Naive thymus-derived CD4-positive, alpha-beta T cell (primary cell): ENCODE measurements around the gene CD44. TPM values are rescaled to one million over a fixed set of nuclear protein-coding genes. Genes with fewer than 3 reads are reported as not detected.
"Not testable (repeated sequence)": the region's sequence is repeated elsewhere in the genome, so short reads cannot be mapped to it uniquely, and the experiment has no call there.

Experiments
- ATAC-seq: fragments of 150-1000 bp; cut with Tn5 transposase; 2 replicates; pipeline ENCODE4 v1.10.0; 2021; ENCODE audit warnings: mild to moderate bottlenecking, moderate library complexity
- CTCF ChIA-PET: fragments of 350-600 bp; sonication (Branson Sonifier 250); formaldehyde crosslinking; loops from one replicate; lab custom pipeline; 2021; ENCODE audit warnings: antibody characterized with exemption; lab: Charles Lee
- POLR2A ChIA-PET: fragments of 350-600 bp; sonication (Branson Sonifier 250); formaldehyde crosslinking; loops from one replicate; lab custom pipeline; 2021; ENCODE audit warnings: antibody characterized with exemption, inconsistent platforms; lab: Charles Lee
- DNase-seq, 9 donors: peaks; one replicate each; pipeline versions ENCODE4 v3.0.0 to v3.0.0-alpha.2; 2020 to 2022; ENCODE audit warnings: mixed read lengths in 1 of 9
- H3K27ac ChIP-seq: one replicate; pipeline ENCODE4 v1.7.0; 2013; ENCODE audit warnings: mild to moderate bottlenecking, low read depth, low read length, moderate library complexity
- H3K27me3 ChIP-seq, 2 donors: one replicate each; pipeline ENCODE4 v1.7.0; 2013; ENCODE audit warnings: low read length in 2 of 2, mild to moderate bottlenecking in 2 of 2, moderate library complexity in 2 of 2; ENCODE audit not compliant: control insufficient read depth in 2 of 2, insufficient read depth in 2 of 2
- H3K36me3 ChIP-seq, 3 experiments: 1 replicate in 2 of 3; 2 replicates in 1 of 3; pipeline ENCODE4 v1.7.0; 2013; ENCODE audit warnings: low read length in 3 of 3, mild to moderate bottlenecking in 3 of 3, moderate library complexity in 1 of 3; ENCODE audit not compliant: insufficient read depth in 3 of 3, control insufficient read depth in 2 of 3
- H3K4me1 ChIP-seq, 2 donors: one replicate each; pipeline ENCODE4 v1.7.0; 2013; ENCODE audit warnings: low read length in 2 of 2, mild to moderate bottlenecking in 2 of 2, moderate library complexity in 1 of 2; ENCODE audit not compliant: control insufficient read depth in 2 of 2, insufficient read depth in 2 of 2
- H3K4me3 ChIP-seq: 2 replicates; pipeline ENCODE4 v1.7.0; 2013; ENCODE audit warnings: mild to moderate bottlenecking, low read length
- H3K9me3 ChIP-seq, 3 experiments: 1 replicate in 2 of 3; 2 replicates in 1 of 3; pipeline ENCODE4 v1.7.0; 2013; ENCODE audit warnings: low read length in 3 of 3; ENCODE audit not compliant: control insufficient read depth in 2 of 3
- H3K27ac Mint-ChIP-seq, 9 donors: one replicate each; pipeline ENCODE4 v1.8.0; 2020 to 2022; ENCODE audit warnings: mixed read lengths in 9 of 9, mild to moderate bottlenecking in 8 of 9, moderate library complexity in 5 of 9, inconsistent platforms in 2 of 9
- H3K27me3 Mint-ChIP-seq, 5 donors: one replicate each; pipeline ENCODE4 v1.8.0; 2021 to 2022; ENCODE audit warnings: mixed read lengths in 5 of 5, mild to moderate bottlenecking in 1 of 5
- H3K36me3 Mint-ChIP-seq, 5 donors: one replicate each; pipeline ENCODE4 v1.8.0; 2020 to 2022; ENCODE audit warnings: mixed read lengths in 5 of 5, mild to moderate bottlenecking in 3 of 5, inconsistent platforms in 1 of 5
- H3K4me1 Mint-ChIP-seq, 7 donors: one replicate each; pipeline ENCODE4 v1.8.0; 2020 to 2022; ENCODE audit warnings: mixed read lengths in 7 of 7, mild to moderate bottlenecking in 3 of 7, inconsistent platforms in 1 of 7
- H3K4me3 Mint-ChIP-seq, 10 donors: one replicate each; pipeline ENCODE4 v1.8.0; 2020 to 2022; ENCODE audit warnings: mild to moderate bottlenecking in 10 of 10, mixed read lengths in 10 of 10, moderate library complexity in 6 of 10, inconsistent platforms in 2 of 10
- H3K9me3 Mint-ChIP-seq, 11 donors: one replicate each; pipeline ENCODE4 v1.8.0; 2020 to 2022; ENCODE audit warnings: mixed read lengths in 11 of 11, mild to moderate bottlenecking in 4 of 11, inconsistent platforms in 1 of 11, moderate library complexity in 1 of 11
- intact Hi-C, 2 donors: fragments of 100-400 bp; cut with micrococcal nuclease; formaldehyde crosslinking; loops; one replicate each; pipeline ENCODE4 v1.15.1; 2023
- polyA plus RNA-seq, 2 donors: library from polyadenylated mRNA; unstranded; fragments of 300-500 nt; fragmentation: Illumina TruSeq; gene quantifications; one replicate each; pipeline ENCODE4 v1.2.3, GENCODE V29; 2021
- total RNA-seq, 6 experiments: library from RNA in 5 of 6; stranded (reverse) in 5 of 6; gene quantifications; 1 replicate in 5 of 6; 2 replicates in 1 of 6; pipeline ENCODE4 v1.2.3 and lab custom pipeline; 2021 to 2026

The CD44 gene
- 1,000 to 10,000 TPM in 1 of 5 experiments, 100 to 1,000 TPM in 4; 369 to 1,223 (median 784) TPM for total RNA-seq
- polyA plus RNA-seq = 100 to 1,000 TPM; 332 to 372 TPM
- 692 reads per million, percentile 98 among the genes with 10 or more reads in this experiment for total RNA-seq (lab: John Stamatoyannopoulos, UW)

- peak within 1 kb of the TSS; percentile 97 for H3K4me3 ChIP-seq
- H3K27me3 ChIP-seq = no peaks in the 10 kb centered on the region
- Mint-ChIP-seq H3K4me1 (peaks cover 43 to 60% (median 50%) of the 10 kb centered on the region in 7 donors), H3K9me3 (peaks cover 0 to 1% (median 0%) of the 10 kb centered on the region in 11 donors), H3K27ac (peak within 1 kb of the TSS; percentile 79 to 100 (median 95)), H3K4me3 (peak within 1 kb of the TSS; percentile 90 to 100 (median 96)), H3K27me3 (peaks cover 0 to 8% (median 0%) of the 10 kb centered on the region in 5 donors), H3K36me3 (peaks cover 0 to 38% (median 4%) of the 10 kb centered on the region in 5 donors)
- H3K9me3 ChIP-seq = no peaks in the 10 kb centered on the region
- CTCF ChIA-PET = interaction anchor here (1.0 to 5.7 kb wide), 20 partner anchors 11 to 167 kb away, joined by 3 to 33 read pairs (median 5); no protein-coding TSS in a partner anchor
- H3K4me1 ChIP-seq = peaks cover 33 to 37% of the 10 kb centered on the region in 2 donors
- intact Hi-C loops = loop anchor here (1.0 to 2.0 kb wide), 11 partner anchors 9 to 127 kb away; no protein-coding TSS in a partner anchor
- peak; percentile 90 for ATAC-seq
- H3K27ac ChIP-seq = peak within 1 kb of the TSS; percentile 88
- POLR2A ChIA-PET = interaction anchor here (0.6 to 6.8 kb wide), 43 partner anchors 11 to 255 kb away, joined by 3 to 185 read pairs (median 4); no protein-coding TSS in a partner anchor
- H3K36me3 ChIP-seq = peaks cover 0 to 15% (median 0%) of the 10 kb centered on the region in 3 experiments
- DNase-seq = peak; percentile 65 to 87 (median 73)
These were observed at the start of gene CD44 for GRCh38 chr11:35138943-35139721. Gene CD44 (plus strand): TSS chr11:35139171. CDS start chr11:35139304, 133 bp downstream.

DNA sequence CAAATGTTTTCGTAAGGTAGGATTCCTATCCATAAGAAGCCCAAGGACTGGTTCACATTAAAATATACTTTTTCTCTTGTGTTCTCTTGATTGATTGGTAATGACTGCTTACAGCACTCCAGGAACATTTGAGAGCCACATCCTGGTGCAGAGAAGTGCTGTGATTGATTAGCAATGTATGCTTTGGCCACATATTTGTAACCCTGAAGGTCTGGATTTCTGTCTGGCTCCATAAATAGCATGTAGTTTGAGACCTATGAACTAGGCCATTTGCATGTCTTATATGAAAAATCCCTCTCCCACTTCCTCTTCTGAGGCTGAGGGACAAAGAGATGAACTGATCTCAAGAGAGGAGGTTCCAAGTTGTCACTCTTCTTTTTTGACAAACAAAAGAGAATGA is 49.3 kb upstream of the CD44 start:
- peak overlapping the region in 4 of 9 donors; percentile 2 to 60 (median 33) for H3K27ac Mint-ChIP-seq
- H3K27me3 Mint-ChIP-seq = peaks cover 0 to 13% (median 0%) of the 10 kb centered on the region in 5 donors
- Histone ChIP-seq H3K27ac (no peak overlapping the region), H3K4me1 (peaks cover 17 to 36% of the 10 kb centered on the region in 2 donors), H3K27me3 (no peaks in the 10 kb centered on the region), H3K9me3 (no peaks in the 10 kb centered on the region), H3K4me3 (no peak overlapping the region), H3K36me3 (no peaks in the 10 kb centered on the region)
- H3K4me3 Mint-ChIP-seq = peak overlapping the region in 2 of 10 donors; percentile 9 to 29
- DNase-seq = no peak
- H3K4me1 Mint-ChIP-seq = peaks cover 37 to 82% (median 73%) of the 10 kb centered on the region in 7 donors
- CTCF ChIA-PET = interaction anchor here (1.1 to 1.4 kb wide), 3 partner anchors 39 to 216 kb away, joined by 3 read pairs; no protein-coding TSS in a partner anchor
- POLR2A ChIA-PET = interaction anchor here (0.5 to 2.4 kb wide), 5 partner anchors 10 to 45 kb away, joined by 3 to 9 read pairs (median 4); no protein-coding TSS in a partner anchor
- peaks cover 0 to 26% (median 0%) of the 10 kb centered on the region in 5 donors for H3K36me3 Mint-ChIP-seq
- H3K9me3 Mint-ChIP-seq = peaks cover 0 to 13% (median 0%) of the 10 kb centered on the region in 11 donors
- no peak for ATAC-seq
- intact Hi-C loops = no loop called here

GRCh38 chr11:35090125-35090524 is 48.8 kb upstream of the CD44 start:
- no peak overlapping the region for H3K4me3 ChIP-seq
- no peak overlapping the region for H3K27ac ChIP-seq
- H3K27me3 Mint-ChIP-seq = peaks cover 0 to 18% (median 0%) of the 10 kb centered on the region in 5 donors
- no peaks in the 10 kb centered on the region for H3K36me3 ChIP-seq
- ChIA-PET POLR2A (interaction anchor here (0.5 to 0.9 kb wide), 2 partner anchors 34 to 46 kb away, joined by 3 read pairs; no protein-coding TSS in a partner anchor), CTCF (interaction anchor here (1.3 to 1.4 kb wide), 2 partner anchors 39 to 51 kb away, joined by 3 read pairs; no protein-coding TSS in a partner anchor)
- H3K9me3 ChIP-seq = no peaks in the 10 kb centered on the region
- H3K9me3 Mint-ChIP-seq = peaks cover 0 to 17% (median 0%) of the 10 kb centered on the region in 11 donors
- peaks cover 0 to 27% (median 0%) of the 10 kb centered on the region in 5 donors for H3K36me3 Mint-ChIP-seq
- no peak overlapping the region for H3K4me3 Mint-ChIP-seq
- intact Hi-C loops = no loop called here
- ATAC-seq (no peak), DNase-seq (no peak)
- peak overlapping the region in 1 of 9 donors; percentile 65 for H3K27ac Mint-ChIP-seq
- peaks cover 37 to 82% (median 71%) of the 10 kb centered on the region in 7 donors for H3K4me1 Mint-ChIP-seq
- peaks cover 14 to 31% of the 10 kb centered on the region in 2 donors for H3K4me1 ChIP-seq
- H3K27me3 ChIP-seq = no peaks in the 10 kb centered on the region

DNA sequence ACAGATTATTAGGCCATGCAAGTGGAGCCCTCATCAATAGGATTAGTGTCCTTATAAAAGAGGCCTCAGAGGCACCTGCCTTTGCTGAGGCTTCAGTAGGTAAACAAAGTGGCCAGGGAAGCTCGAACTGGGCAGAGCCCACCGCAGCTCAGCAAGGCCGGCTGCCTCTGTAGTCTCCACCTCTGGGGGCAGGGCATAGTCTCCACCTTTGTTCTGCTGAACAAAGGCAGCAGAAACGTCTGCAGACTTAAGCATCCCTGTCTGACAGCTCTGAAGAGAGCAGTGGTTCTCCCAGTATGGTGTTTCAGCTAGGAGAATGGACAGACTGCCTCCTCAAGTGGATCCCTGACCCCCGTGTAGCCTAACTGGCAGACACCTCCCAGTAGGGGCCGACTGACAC is 48.0 kb upstream of the CD44 start:
- DNase-seq, H3K27ac ChIP-seq, intact Hi-C loops, H3K4me3 Mint-ChIP-seq, H3K36me3 ChIP-seq, H3K9me3 ChIP-seq, H3K27me3 ChIP-seq, ATAC-seq, H3K4me3 ChIP-seq: not testable (repeated sequence)
- peaks cover 0 to 22% (median 0%) of the 10 kb centered on the region in 11 donors for H3K9me3 Mint-ChIP-seq
- H3K36me3 Mint-ChIP-seq = peaks cover 0 to 28% (median 0%) of the 10 kb centered on the region in 5 donors
- ChIA-PET CTCF (interaction anchor here (1.3 kb wide), 1 partner anchor 40 kb away, joined by 3 read pairs; no protein-coding TSS in a partner anchor), POLR2A (interaction anchor here (1.3 kb wide), 1 partner anchor 53 kb away, joined by 4 read pairs; no protein-coding TSS in a partner anchor)
- peaks cover 0 to 19% (median 0%) of the 10 kb centered on the region in 5 donors for H3K27me3 Mint-ChIP-seq
- peaks cover 38 to 82% (median 63%) of the 10 kb centered on the region in 7 donors for H3K4me1 Mint-ChIP-seq
- peak overlapping the region in 1 of 9 donors; percentile 69 for H3K27ac Mint-ChIP-seq
- H3K4me1 ChIP-seq = peaks cover 11 to 24% of the 10 kb centered on the region in 2 donors

- no peaks in the 10 kb centered on the region for H3K36me3 ChIP-seq
- no peak for ATAC-seq
- H3K4me3 ChIP-seq = no peak overlapping the region
- ChIA-PET POLR2A (interaction anchor here (1.2 kb wide), 1 partner anchor 45 kb away, joined by 3 read pairs; no protein-coding TSS in a partner anchor), CTCF (no interaction called here)
- H3K9me3 ChIP-seq = no peaks in the 10 kb centered on the region
- no peak for DNase-seq
- H3K27ac ChIP-seq = no peak overlapping the region
- Mint-ChIP-seq H3K9me3 (peaks cover 0 to 19% (median 0%) of the 10 kb centered on the region in 11 donors), H3K27ac (peak overlapping the region in 2 of 9 donors; percentile 15 to 23), H3K4me1 (peaks cover 14 to 47% (median 29%) of the 10 kb centered on the region in 7 donors), H3K36me3 (peaks cover 0 to 21% (median 0%) of the 10 kb centered on the region in 5 donors), H3K27me3 (peaks cover 0 to 20% (median 0%) of the 10 kb centered on the region in 5 donors), H3K4me3 (no peak overlapping the region)
- no peaks in the 10 kb centered on the region for H3K4me1 ChIP-seq
- no peaks in the 10 kb centered on the region for H3K27me3 ChIP-seq
- intact Hi-C loops = no loop called here
These were observed 42.2 kb upstream of the CD44 start for GRCh38 chr11:35096723-35097122.
